Panc1 (cell line): ENCODE results near the gene USP50.

Experiments used
- SIN3A ChIP-seq: IDR thresholded peaks from 2 replicates; pipeline ENCODE4 v1.6.1; 2012; ENCODE audit warnings: low read depth, mild to moderate bottlenecking, low read length, moderate library complexity, borderline replicate concordance; ENCODE audit not compliant: insufficient read depth
- TF ChIP-seq, protein P1 (sequence below): fragments of 450-650 bp; IDR thresholded peaks from 2 replicates; pipeline ENCODE4 v1.5.1; 2017; ENCODE audit warnings: mild to moderate bottlenecking
- TF ChIP-seq, protein P2 (sequence below), 2 experiments: IDR thresholded peaks; 2 replicates each; pipeline ENCODE4 v1.6.1; 2011 to 2012; ENCODE audit warnings: low read depth in 2 of 2, control low read depth in 1 of 2, low read length in 1 of 2, mild to moderate bottlenecking in 1 of 2, moderate library complexity in 1 of 2; ENCODE audit not compliant: insufficient read depth in 1 of 2

DNA sequence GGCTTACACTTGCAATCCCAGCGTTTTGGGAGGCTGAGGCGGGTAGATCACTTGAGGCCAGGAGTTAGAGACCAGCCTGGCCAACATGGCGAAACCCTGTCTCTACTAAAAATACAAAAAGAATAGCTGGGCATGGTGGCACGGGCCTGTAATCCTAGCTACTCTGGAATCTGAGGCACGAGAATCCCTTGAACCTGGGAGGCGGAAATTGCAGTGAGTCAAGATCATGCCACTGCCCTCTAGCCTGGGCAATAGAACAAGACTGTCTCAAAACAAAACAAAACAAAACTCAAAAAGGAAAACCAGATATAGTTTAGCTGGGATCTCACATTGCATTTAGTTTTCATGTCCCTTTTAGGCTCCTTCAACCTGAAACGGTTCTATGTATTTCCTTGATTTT, 2.9 kb upstream of the USP50 start:
- TF ChIP-seq, protein P1, sequence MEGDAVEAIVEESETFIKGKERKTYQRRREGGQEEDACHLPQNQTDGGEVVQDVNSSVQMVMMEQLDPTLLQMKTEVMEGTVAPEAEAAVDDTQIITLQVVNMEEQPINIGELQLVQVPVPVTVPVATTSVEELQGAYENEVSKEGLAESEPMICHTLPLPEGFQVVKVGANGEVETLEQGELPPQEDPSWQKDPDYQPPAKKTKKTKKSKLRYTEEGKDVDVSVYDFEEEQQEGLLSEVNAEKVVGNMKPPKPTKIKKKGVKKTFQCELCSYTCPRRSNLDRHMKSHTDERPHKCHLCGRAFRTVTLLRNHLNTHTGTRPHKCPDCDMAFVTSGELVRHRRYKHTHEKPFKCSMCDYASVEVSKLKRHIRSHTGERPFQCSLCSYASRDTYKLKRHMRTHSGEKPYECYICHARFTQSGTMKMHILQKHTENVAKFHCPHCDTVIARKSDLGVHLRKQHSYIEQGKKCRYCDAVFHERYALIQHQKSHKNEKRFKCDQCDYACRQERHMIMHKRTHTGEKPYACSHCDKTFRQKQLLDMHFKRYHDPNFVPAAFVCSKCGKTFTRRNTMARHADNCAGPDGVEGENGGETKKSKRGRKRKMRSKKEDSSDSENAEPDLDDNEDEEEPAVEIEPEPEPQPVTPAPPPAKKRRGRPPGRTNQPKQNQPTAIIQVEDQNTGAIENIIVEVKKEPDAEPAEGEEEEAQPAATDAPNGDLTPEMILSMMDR, result no peak
- no peak for TF ChIP-seq SIN3A
- TF ChIP-seq, protein P2, sequence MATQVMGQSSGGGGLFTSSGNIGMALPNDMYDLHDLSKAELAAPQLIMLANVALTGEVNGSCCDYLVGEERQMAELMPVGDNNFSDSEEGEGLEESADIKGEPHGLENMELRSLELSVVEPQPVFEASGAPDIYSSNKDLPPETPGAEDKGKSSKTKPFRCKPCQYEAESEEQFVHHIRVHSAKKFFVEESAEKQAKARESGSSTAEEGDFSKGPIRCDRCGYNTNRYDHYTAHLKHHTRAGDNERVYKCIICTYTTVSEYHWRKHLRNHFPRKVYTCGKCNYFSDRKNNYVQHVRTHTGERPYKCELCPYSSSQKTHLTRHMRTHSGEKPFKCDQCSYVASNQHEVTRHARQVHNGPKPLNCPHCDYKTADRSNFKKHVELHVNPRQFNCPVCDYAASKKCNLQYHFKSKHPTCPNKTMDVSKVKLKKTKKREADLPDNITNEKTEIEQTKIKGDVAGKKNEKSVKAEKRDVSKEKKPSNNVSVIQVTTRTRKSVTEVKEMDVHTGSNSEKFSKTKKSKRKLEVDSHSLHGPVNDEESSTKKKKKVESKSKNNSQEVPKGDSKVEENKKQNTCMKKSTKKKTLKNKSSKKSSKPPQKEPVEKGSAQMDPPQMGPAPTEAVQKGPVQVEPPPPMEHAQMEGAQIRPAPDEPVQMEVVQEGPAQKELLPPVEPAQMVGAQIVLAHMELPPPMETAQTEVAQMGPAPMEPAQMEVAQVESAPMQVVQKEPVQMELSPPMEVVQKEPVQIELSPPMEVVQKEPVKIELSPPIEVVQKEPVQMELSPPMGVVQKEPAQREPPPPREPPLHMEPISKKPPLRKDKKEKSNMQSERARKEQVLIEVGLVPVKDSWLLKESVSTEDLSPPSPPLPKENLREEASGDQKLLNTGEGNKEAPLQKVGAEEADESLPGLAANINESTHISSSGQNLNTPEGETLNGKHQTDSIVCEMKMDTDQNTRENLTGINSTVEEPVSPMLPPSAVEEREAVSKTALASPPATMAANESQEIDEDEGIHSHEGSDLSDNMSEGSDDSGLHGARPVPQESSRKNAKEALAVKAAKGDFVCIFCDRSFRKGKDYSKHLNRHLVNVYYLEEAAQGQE (IDR thresholded peaks at IDR 0.05; ENCODE audit: insufficient read depth in 1 of 2, low read depth in 2 of 2, low read length in 1 of 2), result no peak
